Measurements from ENCODE around the gene ANKRD16. TPM values are rescaled to one million over a fixed set of nuclear protein-coding genes. Genes with fewer than 3 reads are reported as not detected.
A peak's percentile ranks its signal among the peaks of the same experiment; 100 is the strongest.
"Not testable (repeated sequence)": the region's sequence is repeated elsewhere in the genome, so short reads cannot be mapped to it uniquely, and the experiment has no call there.

Gene ANKRD16
- total RNA-seq (2014; rRNA removed; shearing (Covaris generic)), result 3.5 and 5.8 TPM in 2 replicates

DNA sequence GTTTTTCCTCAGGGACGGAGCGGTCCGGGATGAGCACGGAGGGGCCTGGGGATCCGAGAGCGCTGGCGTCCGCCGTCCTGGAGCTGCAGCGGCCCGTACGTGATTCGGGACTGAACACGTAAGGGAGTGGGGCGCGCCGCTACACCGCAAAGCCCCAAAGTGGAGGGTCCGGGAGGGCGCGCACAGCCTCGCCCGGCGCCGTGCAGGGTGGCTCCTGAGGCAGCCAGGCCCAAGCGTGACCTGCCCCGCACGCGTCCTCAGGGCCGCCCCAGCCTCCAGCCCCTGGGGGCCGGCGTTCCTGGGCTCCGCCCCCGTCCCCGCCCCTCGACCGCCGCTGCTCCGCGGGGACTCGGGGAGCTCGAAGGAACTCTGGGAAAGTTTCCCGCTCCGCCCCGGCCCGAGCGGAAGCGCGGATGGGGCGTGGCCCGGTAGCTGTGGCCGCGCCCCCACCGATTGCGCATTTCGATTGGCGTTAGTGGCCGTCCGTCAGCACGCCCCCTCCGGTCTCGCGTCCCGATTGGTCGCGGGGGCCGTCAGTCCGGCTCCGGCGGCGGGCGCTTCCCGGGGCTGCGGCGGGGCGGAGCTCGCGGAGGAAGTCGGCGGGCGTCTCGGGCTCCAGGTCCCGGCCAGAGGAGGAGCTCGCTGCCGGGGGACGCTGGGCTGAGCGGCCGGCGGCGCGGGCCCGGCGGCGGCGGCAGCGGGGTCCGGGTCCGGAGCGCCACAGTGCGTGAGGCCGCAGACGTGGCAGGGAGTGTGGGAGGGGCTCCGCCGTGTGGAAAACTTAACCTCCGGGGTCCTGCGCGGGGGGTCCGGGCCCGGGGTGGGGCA is at the start of gene ANKRD16, which contains the start of gene FBH1:
TSS of gene ANKRD16 (minus strand) at position 270 of the 828 bp plus-strand sequence. CDS start 539 bp downstream, outside the sequence.
TSS of gene FBH1 (plus strand) at position 620 of the 828 bp plus-strand sequence. CDS start at position 723, 103 bp downstream.
- DNase-seq (ENCODE audit: low read depth), result peak; percentile 99

GRCh38 chr10:5938291-5938690 is 48.6 kb upstream of the ANKRD16 start:
- DNase-seq (ENCODE audit: low read depth), result no peak

- no peak for DNase-seq (ENCODE audit: low read depth)
These were observed 47.3 kb upstream of the ANKRD16 start for GRCh38 chr10:5937016-5937415.

DNA sequence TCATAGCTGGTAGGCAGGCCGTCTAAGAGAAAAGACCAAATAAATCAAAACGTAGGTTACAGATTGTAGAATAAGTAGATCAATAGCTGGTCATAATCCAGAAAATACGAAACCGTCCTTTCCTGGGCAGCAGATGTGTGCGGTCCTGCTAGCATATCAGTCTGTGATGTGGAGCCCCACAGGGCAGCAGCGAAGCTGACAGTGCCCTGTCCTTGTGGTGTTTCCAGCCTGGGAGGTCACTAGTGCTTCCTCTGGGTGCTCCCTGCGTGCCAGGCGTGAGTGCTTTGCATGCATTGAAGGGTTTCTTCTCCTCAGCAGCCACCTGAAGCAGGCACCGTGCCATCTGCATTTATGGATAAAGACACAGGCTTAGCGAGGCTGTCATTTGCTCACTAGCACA is 45.9 kb upstream of the ANKRD16 start:
- DNase-seq (ENCODE audit: low read depth), result no peak

DNA sequence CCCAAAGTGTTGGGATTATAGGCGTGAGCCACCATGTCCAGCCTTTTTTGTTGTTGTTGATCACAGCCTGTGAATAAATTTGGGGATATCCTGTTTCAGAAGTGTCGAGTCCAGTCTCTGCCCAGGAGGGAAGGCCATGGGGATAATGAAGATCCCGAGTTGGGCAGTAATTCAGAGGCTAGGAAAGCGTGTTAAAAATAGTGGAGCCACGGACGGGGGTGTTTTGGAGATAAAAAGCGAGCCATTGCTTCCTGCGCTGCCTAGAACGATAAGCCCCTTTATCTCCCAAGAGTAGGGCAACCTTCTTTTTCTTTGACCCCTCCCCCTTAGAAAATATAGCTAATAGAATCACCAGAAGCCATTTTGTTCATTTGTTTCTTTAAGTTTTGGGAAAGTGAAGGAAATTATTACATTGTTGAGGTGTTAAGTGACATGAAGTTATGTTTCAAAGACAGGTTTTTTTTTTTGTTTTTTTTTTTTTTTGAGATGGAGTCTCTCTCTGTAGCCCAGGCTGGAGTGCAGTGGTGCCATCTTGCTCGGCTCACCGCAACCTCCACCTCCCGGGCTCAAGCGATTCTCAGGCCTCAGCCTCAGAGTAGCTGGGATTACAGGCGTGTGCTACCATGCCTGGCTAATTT is 44.3 kb upstream of the ANKRD16 start:
- DNase-seq (ENCODE audit: low read depth), result no peak

- no peak for DNase-seq (ENCODE audit: low read depth)
These were observed 42.7 kb upstream of the ANKRD16 start for GRCh38 chr10:5932345-5932744.

DNA sequence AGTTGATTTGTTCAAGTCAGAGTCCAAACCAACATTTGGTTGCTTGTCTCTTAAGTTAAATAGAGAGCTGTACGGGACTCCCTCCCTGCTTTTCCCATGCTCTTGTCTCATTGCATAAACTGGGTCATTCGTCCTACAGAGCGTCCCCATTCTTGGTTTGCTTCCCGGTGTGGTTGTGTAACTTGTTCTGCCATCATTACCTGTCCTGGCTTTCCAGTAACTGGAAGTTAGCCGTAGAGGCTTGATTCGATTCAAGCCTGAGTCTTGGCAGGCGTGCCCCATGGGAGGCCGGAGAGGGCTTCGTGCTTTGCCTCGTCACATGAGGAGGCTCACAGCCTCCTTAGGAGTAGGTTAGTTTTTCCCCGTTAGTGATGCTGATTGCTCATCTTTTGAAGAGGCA is 40.6 kb upstream of the ANKRD16 start:
- DNase-seq (ENCODE audit: low read depth), result no peak

GRCh38 chr10:5929442-5929841 is 39.7 kb upstream of the ANKRD16 start:
- DNase-seq (ENCODE audit: low read depth), result no peak

GRCh38 chr10:5927306-5927705 is 37.6 kb upstream of the ANKRD16 start:
- DNase-seq (ENCODE audit: low read depth), result no peak

- no peak for DNase-seq (ENCODE audit: low read depth)
These were observed 35.2 kb upstream of the ANKRD16 start for GRCh38 chr10:5924889-5925288.

GRCh38 chr10:5921746-5922145 is 32.1 kb upstream of the ANKRD16 start:
- DNase-seq (ENCODE audit: low read depth), result no peak

- DNase-seq (ENCODE audit: low read depth), result no peak
These were observed 29.9 kb upstream of the ANKRD16 start for GRCh38 chr10:5919568-5919967.

DNA sequence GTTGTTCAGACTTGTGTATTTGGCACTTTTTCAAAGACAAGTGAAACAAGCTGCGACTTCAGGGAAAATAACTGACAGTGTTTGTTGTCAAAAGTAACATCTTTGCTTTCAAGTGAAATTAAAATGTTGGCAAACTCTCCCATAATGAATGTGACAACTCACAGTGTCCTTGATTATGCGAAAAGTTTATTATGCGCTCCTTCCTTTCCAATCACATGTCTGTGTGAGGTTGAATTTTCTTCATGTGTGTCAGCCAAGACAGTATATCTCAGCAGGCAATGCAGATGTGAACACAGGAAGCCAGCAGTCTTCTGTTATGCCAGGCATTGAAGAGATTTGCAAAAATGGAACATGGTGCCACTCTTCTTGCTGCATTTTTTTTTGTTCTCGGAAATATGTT is 29.1 kb upstream of the ANKRD16 start:
- DNase-seq (ENCODE audit: low read depth), result no peak

GRCh38 chr10:5917305-5917704 is 27.6 kb upstream of the ANKRD16 start:
- no peak for DNase-seq (ENCODE audit: low read depth)

DNA sequence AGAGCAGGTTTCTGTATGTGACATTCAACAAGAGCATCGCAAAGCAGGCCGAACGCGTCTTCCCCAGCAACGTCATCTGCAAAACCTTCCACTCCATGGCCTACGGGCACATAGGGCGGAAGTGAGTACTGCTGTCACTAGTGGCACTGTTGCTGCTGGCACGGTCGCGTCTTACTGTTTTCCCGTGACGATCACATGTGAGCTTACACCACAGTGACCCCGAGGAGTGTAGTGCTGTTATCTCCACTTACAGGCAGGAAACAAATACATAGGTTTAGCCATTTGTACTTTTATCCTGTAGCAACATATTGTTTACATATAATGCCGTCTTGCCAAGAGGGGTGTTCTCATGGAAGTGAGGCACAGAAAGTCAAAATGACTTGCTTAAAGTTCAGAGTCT is 25.8 kb upstream of the ANKRD16 start:
- DNase-seq (ENCODE audit: low read depth), result no peak

GRCh38 chr10:5913736-5914135 is 24.0 kb upstream of the ANKRD16 start:
- DNase-seq (ENCODE audit: low read depth), result no peak

DNA sequence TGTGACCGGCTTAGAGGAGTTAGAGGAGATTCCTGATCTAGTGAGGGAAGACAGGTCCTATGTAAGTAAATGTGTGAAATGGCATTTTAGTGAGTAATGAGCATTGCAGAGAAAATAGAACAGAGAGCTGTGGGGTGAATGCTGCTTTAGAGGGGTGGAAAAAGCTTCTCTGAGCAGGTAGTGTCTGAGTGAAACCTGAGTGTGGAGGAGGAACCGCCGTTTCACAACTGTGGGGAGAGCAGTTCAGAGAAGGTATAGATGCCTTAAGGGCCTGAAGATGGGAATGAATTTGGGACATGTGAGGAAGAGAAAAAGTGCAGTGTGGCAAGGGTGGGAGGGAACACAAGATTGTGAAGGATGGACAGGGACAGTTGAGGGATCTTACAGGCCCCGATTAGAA is 22.0 kb upstream of the ANKRD16 start:
- no peak for DNase-seq (ENCODE audit: low read depth)

GRCh38 chr10:5910323-5911100 is 20.8 kb upstream of the ANKRD16 start:
- DNase-seq (ENCODE audit: low read depth), result no peak

- DNase-seq (ENCODE audit: low read depth), result not testable (repeated sequence)
These were observed 19.0 kb upstream of the ANKRD16 start for GRCh38 chr10:5908676-5909075.

DNA sequence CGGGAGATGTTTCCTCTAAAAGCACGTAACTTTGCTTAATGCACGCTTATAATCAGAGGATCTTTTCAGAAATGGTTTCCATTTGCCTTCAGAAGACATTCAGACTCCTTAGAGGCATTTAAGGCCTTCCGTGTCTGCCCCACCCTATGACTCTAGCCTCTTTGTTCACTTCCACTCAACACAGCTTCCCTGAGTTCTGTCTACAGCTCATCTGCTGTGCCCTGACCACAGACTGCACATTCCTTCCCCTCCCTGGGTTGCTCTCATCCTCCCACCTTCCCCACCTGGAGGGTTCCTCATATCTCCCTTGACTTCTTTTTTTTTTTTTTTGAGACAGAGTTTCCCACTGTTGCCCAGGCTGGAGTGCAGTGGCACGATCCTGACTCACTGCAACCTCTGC is 17.0 kb upstream of the ANKRD16 start:
- no peak for DNase-seq (ENCODE audit: low read depth)

DNA sequence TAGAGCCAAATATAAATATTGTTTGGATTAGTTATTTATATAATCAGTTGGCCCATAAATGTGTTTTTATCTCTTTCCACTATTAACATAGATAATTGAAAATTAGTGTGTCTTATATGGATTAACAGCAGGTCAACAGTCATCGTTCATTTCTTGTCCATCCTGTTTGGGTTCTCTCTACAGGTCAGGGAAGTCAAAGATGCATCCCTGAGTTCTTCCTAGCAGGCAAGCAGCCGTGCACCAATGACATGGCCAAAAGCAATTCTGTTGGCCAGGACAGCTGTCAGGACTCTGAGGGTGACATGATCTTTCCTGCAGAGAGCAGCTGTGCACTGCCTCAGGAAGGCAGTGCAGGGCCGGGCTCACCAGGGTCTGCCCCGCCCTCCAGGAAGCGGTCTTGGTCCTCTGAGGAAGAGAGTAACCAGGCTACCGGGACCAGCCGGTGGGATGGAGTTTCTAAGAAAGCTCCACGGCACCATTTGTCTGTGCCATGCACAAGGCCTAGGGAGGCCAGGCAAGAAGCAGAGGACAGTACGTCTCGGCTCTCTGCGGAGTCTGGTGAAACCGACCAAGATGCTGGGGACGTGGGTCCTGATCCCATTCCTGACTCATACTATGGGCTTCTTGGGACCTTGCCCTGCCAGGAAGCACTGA is 16.3 kb upstream of the ANKRD16 start:
- DNase-seq (ENCODE audit: low read depth), result no peak

DNA sequence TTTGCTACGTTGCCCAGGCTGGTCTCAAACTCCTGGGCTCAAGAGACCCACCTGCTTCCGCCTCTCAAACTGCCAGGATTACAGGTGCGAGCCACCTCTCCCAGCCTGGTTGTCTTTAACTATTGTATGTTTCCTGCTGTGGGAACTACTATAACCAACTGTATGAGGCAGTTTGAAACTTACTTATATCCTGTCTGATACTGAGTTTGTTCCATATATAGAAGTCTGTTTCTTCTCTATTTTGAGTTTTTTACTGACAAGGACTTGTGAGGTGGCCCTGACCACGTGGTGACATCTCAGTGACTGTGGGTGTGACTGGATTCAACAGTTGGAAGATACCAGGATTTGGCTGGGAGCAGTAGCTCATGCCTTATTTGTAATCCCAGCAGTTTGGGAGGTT is 14.5 kb upstream of the ANKRD16 start:
- no peak for DNase-seq (ENCODE audit: low read depth)
